ENCODE results near the gene DCAF6.

- TF ChIP-seq POLR2AphosphoS5 (IDR thresholded peaks at IDR 0.05; ENCODE audit: borderline replicate concordance, low read depth, low read length), result no peak
- TF ChIP-seq EZH2 (IDR thresholded peaks at IDR 0.05), result no peak
Observed at GRCh38 chr1:167924543-167925231, 11.8 kb upstream of the DCAF6 start.

Data from SK-N-MC (cell line).